AG09319 (cell line): ENCODE results near the gene LBH.

Source experiments
- DNase-seq: peaks from one replicate; pipeline ENCODE4 v3.0.0-alpha.2; 2010; ENCODE audit warnings: low read depth; ENCODE audit errors: extremely low read depth
- TF ChIP-seq, protein P1 (sequence below): IDR thresholded peaks from 2 replicates; pipeline ENCODE4 v1.5.1; 2011; ENCODE audit warnings: low read depth, mild to moderate bottlenecking, inconsistent platforms, low read length, moderate library complexity

The LBH gene

GRCh38 chr2:30253873-30254684 is 22.7 kb downstream of the LBH start:
- no peak for DNase-seq
- TF ChIP-seq, protein P1, sequence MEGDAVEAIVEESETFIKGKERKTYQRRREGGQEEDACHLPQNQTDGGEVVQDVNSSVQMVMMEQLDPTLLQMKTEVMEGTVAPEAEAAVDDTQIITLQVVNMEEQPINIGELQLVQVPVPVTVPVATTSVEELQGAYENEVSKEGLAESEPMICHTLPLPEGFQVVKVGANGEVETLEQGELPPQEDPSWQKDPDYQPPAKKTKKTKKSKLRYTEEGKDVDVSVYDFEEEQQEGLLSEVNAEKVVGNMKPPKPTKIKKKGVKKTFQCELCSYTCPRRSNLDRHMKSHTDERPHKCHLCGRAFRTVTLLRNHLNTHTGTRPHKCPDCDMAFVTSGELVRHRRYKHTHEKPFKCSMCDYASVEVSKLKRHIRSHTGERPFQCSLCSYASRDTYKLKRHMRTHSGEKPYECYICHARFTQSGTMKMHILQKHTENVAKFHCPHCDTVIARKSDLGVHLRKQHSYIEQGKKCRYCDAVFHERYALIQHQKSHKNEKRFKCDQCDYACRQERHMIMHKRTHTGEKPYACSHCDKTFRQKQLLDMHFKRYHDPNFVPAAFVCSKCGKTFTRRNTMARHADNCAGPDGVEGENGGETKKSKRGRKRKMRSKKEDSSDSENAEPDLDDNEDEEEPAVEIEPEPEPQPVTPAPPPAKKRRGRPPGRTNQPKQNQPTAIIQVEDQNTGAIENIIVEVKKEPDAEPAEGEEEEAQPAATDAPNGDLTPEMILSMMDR = no peak

- TF ChIP-seq, protein P1 = no peak
- DNase-seq = no peak
These were observed 23.3 kb downstream of the LBH start for GRCh38 chr2:30254685-30255001.

DNA sequence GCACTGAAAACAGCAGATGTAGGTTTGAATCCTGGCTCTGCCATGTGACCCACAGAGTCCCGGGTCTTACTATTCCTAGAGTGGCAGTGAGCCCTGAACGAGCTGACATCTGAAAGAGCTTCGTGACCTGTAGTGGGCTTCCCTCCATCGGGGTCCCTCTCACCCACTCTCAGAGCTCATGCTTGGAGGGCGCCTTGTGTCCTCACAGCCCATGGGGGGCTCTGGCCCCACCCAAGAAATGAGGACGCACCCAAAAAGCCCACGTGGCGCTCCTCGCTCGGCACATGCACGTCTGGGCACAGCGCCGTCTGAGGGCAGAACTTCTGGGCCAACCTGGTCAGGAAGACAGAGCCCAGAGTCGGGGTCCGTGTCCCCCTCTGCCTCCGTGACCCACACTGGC is 23.7 kb downstream of the LBH start:
- TF ChIP-seq, protein P1 = no peak

GRCh38 chr2:30255466-30256408 is 24.4 kb downstream of the LBH start:
- no peak for DNase-seq
- TF ChIP-seq, protein P1 = no peak

More for the DNA sequence above, 23.7 kb downstream of the LBH start:
- no peak for DNase-seq

DNA sequence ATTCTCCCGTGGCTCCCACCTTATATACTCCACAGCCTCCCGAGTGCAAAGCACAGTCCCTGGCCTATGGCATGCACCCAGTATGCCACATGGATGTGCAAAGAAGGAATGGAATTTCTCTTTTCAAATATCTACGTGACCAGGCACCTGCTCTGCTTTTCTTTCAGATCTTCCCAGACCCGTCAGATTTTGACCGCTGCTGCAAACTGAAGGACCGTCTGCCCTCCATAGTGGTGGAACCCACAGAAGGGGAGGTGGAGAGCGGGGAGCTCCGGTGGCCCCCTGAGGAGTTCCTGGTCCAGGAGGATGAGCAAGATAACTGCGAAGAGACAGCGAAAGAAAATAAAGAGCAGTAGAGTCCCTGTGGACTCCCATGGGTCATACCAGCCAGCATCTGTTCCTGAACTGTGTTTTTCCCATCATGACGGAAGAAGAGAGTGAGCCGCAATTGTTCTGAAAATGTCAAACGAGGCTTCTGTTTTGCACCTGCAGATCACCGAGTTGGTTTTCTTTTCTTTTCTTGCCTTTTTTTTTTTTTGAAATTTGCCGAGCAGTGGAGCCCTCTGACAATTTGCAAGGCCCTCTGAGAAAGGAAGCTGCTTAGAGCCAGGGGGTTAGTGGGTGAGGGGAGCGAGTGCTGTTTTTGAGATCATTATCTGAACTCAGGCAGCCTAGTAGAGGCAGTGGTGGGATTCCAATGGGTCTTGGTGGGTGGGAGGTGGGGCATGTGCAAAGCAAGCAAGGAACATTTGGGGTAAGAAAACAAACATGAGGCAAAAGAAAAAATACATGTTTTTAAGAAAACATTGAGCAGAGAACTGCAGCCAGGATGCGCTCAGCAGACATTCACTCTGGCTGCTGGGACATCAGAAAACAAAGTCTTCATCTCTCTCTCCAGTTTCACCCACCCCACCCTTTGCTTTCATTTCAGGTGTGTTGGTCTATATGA is 26.2 kb downstream of the LBH start:
- TF ChIP-seq, protein P1 = no peak
- no peak for DNase-seq

GRCh38 chr2:30259071-30259470 is 27.7 kb downstream of the LBH start:
- DNase-seq = no peak
- TF ChIP-seq, protein P1 = no peak
